Keratinocyte (primary cell): ENCODE measurements around the gene GPN1. TPM values are rescaled to one million over a fixed set of nuclear protein-coding genes. Genes with fewer than 3 reads are reported as not detected.

ENCODE experiments used
- DNase-seq: peaks from one replicate; pipeline ENCODE4 v3.0.0-alpha.2; 2011; ENCODE audit warnings: low read depth, missing footprints, low spot score
- FAIRE-seq: peaks from 2 replicates; lab custom pipeline; 2011; peaks lifted over from hg19 to GRCh38; lab: Jason Lieb, UNC
- H2AFZ ChIP-seq: 2 replicates; pipeline ENCODE4 v1.6.0; 2012; ENCODE audit warnings: low read length, control low read depth, inconsistent platforms; ENCODE audit not compliant: control insufficient read depth
- H3K27ac ChIP-seq: 2 replicates; pipeline ENCODE4 v1.5.1; 2011; ENCODE audit warnings: low read length; ENCODE audit not compliant: control insufficient read depth, insufficient read depth
- H3K27me3 ChIP-seq: 3 replicates; pipeline ENCODE4 v1.6.0; 2011; ENCODE audit warnings: low read length; ENCODE audit not compliant: control insufficient read depth, insufficient read depth; ENCODE audit errors: extremely low read depth
- H3K36me3 ChIP-seq, 2 experiments: 2 replicates in 1 of 2; 3 replicates in 1 of 2; pipeline ENCODE4 v1.5.1; 2011; ENCODE audit warnings: low read length in 2 of 2, mild to moderate bottlenecking in 1 of 2; ENCODE audit not compliant: control insufficient read depth in 2 of 2, insufficient read depth in 2 of 2; ENCODE audit errors: extremely low read depth in 1 of 2
- H3K4me1 ChIP-seq: 3 replicates; pipeline ENCODE4 v1.5.1; 2011; ENCODE audit warnings: low read length; ENCODE audit not compliant: control insufficient read depth, insufficient read depth; ENCODE audit errors: extremely low read depth
- H3K4me2 ChIP-seq: 3 replicates; pipeline ENCODE4 v1.6.0; 2011; ENCODE audit warnings: low read depth, low read length; ENCODE audit not compliant: control insufficient read depth, insufficient read depth; ENCODE audit errors: extremely low read depth
- H3K4me3 ChIP-seq, 3 experiments: fragments of 200-600 bp in 1 of 3; sonication (generic) in 1 of 3; 2 replicates in 2 of 3; 3 replicates in 1 of 3; pipeline ENCODE4 v1.5.1; 2011 to 2016; ENCODE audit warnings: low read length in 3 of 3, mild to moderate bottlenecking in 3 of 3, control low read depth in 2 of 3, inconsistent platforms in 1 of 3, low read depth in 1 of 3, mixed read lengths in 1 of 3, mixed run types in 1 of 3, moderate library complexity in 1 of 3; ENCODE audit not compliant: control insufficient read depth in 2 of 3, insufficient read depth in 2 of 3; ENCODE audit errors: extremely low read depth in 1 of 3
- H3K79me2 ChIP-seq: 2 replicates; pipeline ENCODE4 v1.6.0; 2012; ENCODE audit warnings: low read length; ENCODE audit not compliant: control insufficient read depth, insufficient read depth
- H3K9ac ChIP-seq: 3 replicates; pipeline ENCODE4 v1.6.0; 2011; ENCODE audit warnings: low read length; ENCODE audit not compliant: control insufficient read depth, insufficient read depth; ENCODE audit errors: extremely low read depth
- H3K9me1 ChIP-seq: 3 replicates; pipeline ENCODE4 v1.6.0; 2011; ENCODE audit warnings: low read length; ENCODE audit not compliant: control insufficient read depth, insufficient read depth; ENCODE audit errors: extremely low read depth
- H3K9me3 ChIP-seq: 2 replicates; pipeline ENCODE4 v1.5.1; 2012; ENCODE audit warnings: low read depth, low read length; ENCODE audit not compliant: control insufficient read depth
- H4K20me1 ChIP-seq: 3 replicates; pipeline ENCODE4 v1.6.0; 2011; ENCODE audit warnings: low read length; ENCODE audit not compliant: control insufficient read depth, insufficient read depth; ENCODE audit errors: extremely low read depth
- EZH2 ChIP-seq: IDR thresholded peaks from one replicate; pipeline ENCODE4 v1.6.1; 2012; ENCODE audit warnings: inconsistent platforms, mild to moderate bottlenecking, low read length, moderate library complexity
- dilution Hi-C: fragments of 300-500 bp; cut with MboI; formaldehyde crosslinking; loops from one replicate; pipeline ENCODE4 v1.7.0; 2020; ENCODE audit warnings: low sequenced_read_pairs; ENCODE audit not compliant: extremely low pct_ligation_motif_present
- polyA plus RNA-seq, 5 experiments: library from polyadenylated mRNA; depleted of rRNA in 3 of 5; stranded (reverse) in 3 of 5; stranded (forward) in 1 of 5; unstranded in 1 of 5; fragments of >200 nt; gene quantifications; 1 replicate in 1 of 5; 2 replicates in 3 of 5; 3 replicates in 1 of 5; pipeline versions ENCODE4 v1.2.1 to v1.2.3, GENCODE V29; 2011 to 2012; ENCODE audit warnings: missing spikeins in 2 of 5, low read depth in 1 of 5, low replicate concordance in 1 of 5
- small RNA-seq, 3 experiments: library from RNA; depleted of rRNA; stranded (forward); fragments of <200 nt; gene quantifications; one replicate each; pipeline ENCODE3, GENCODE V24; 2012; ENCODE audit warnings: low read depth in 3 of 3, low replicate concordance in 1 of 3; ENCODE audit not compliant: insufficient read length in 3 of 3
- TF ChIP-seq, protein P1 (sequence below), 3 experiments: IDR thresholded peaks in 1 of 3; conservative IDR thresholded peaks in 1 of 3; optimal IDR thresholded peaks in 1 of 3; 2 replicates in 2 of 3; 3 replicates in 1 of 3; pipeline versions ENCODE3 to v1.5.1; 2011; ENCODE audit warnings: low read length in 3 of 3, mild to moderate bottlenecking in 3 of 3, moderate library complexity in 2 of 3, control low read depth in 1 of 3, inconsistent platforms in 1 of 3; ENCODE audit not compliant: insufficient read depth in 2 of 3; ENCODE audit errors: extremely low read depth in 1 of 3

Gene GPN1
- polyA plus RNA-seq, 1 donor (not counting 4 experiments of a cell fraction or from before 2014, with no cell fraction given) = 103 TPM

DNA sequence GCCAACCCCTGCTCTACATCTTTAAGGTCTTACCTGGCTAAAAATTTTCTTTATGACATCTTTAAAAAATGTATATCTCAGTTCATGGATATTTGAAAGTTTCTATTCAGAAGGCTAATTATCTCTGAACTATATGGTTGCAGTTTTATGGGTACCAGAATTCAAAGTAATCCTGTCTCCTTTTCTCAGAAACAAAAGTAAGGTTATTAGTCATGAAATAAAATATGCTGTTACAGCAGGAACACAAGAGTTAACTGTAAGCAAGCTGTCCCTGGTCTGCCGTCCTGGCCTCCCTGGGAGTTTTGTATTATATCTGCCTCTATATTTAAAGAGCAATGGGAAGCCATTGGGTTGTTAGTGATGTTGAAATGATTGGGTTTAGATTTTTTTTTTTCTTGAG, 68.8 kb downstream of the GPN1 start:
- TF ChIP-seq, protein P1, sequence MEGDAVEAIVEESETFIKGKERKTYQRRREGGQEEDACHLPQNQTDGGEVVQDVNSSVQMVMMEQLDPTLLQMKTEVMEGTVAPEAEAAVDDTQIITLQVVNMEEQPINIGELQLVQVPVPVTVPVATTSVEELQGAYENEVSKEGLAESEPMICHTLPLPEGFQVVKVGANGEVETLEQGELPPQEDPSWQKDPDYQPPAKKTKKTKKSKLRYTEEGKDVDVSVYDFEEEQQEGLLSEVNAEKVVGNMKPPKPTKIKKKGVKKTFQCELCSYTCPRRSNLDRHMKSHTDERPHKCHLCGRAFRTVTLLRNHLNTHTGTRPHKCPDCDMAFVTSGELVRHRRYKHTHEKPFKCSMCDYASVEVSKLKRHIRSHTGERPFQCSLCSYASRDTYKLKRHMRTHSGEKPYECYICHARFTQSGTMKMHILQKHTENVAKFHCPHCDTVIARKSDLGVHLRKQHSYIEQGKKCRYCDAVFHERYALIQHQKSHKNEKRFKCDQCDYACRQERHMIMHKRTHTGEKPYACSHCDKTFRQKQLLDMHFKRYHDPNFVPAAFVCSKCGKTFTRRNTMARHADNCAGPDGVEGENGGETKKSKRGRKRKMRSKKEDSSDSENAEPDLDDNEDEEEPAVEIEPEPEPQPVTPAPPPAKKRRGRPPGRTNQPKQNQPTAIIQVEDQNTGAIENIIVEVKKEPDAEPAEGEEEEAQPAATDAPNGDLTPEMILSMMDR (optimal IDR thresholded peaks at IDR 0.05 in 1 of 3, IDR thresholded peaks at IDR 0.05 in 1 of 3, conservative IDR thresholded peaks at IDR 0.05 in 1 of 3; ENCODE audit: extremely low read depth in 1 of 3, insufficient read depth in 2 of 3, low read length in 3 of 3) = no peak
- TF ChIP-seq EZH2 = no peak
- Histone ChIP-seq H3K9me1 (no peaks in the 10 kb centered on the region), H3K9ac (no peak overlapping the region), H3K4me2 (no peak overlapping the region), H3K4me1 (no peaks in the 10 kb centered on the region), H3K27ac (no peak overlapping the region), H3K27me3 (no peaks in the 10 kb centered on the region), H3K36me3 (peaks cover 0 to 6% of the 10 kb centered on the region in 2 experiments), H2AFZ (no peak overlapping the region), H3K4me3 (no peak overlapping the region), H3K9me3 (no peaks in the 10 kb centered on the region), H4K20me1 (no peaks in the 10 kb centered on the region), H3K79me2 (no peaks in the 10 kb centered on the region)
- dilution Hi-C loops = no loop called here
- FAIRE-seq (no peak), DNase-seq (no peak)

Small RNA genes lying within 50 kb of the gene (small RNA-seq; reads per million reads assigned to genes)
- 0 reads per million in 3 experiments for gene RF00340

Other genes starting within 250 kb of the GPN1 start
- 8.8 to 14.3 TPM (median 8.9 TPM) in 3 replicates for gene ZNF513, start 248.3 kb upstream of the GPN1 start, polyA plus RNA-seq
- gene PPM1G, start 219.5 kb upstream of the GPN1 start, polyA plus RNA-seq = 31.8 to 86.8 TPM (median 55.5 TPM) in 3 replicates
- gene NRBP1, start 200.4 kb upstream of the GPN1 start, polyA plus RNA-seq = 144 to 157 TPM (median 148 TPM) in 3 replicates
- 8.6 to 22.9 TPM (median 14.7 TPM) in 3 replicates for gene KRTCAP3, start 186.7 kb upstream of the GPN1 start, polyA plus RNA-seq
- 10.4 to 14.4 TPM (median 12.7 TPM) in 3 replicates for gene IFT172, start 139.3 kb upstream of the GPN1 start, polyA plus RNA-seq
- gene FNDC4, start 133.8 kb upstream of the GPN1 start, polyA plus RNA-seq = 6.3 to 13.0 TPM (median 9.9 TPM) in 3 replicates
- gene GCKR, start 132.2 kb upstream of the GPN1 start, polyA plus RNA-seq = 0.18 to 0.30 TPM (median 0.27 TPM) in 3 replicates
- gene ZNF512, start 46.0 kb upstream of the GPN1 start, polyA plus RNA-seq = 10.3 to 16.6 TPM (median 11.0 TPM) in 3 replicates
- 0.86 to 1.1 TPM (median 1.1 TPM) in 3 replicates for gene CCDC121, start within 50 bp of the GPN1 start, polyA plus RNA-seq
- gene SUPT7L, start 34.6 kb downstream of the GPN1 start, polyA plus RNA-seq = 30.4 to 39.8 TPM (median 38.5 TPM) in 3 replicates
- 10.3 to 17.0 TPM (median 13.5 TPM) in 3 replicates for gene SLC4A1AP, start 34.8 kb downstream of the GPN1 start, polyA plus RNA-seq
- gene MRPL33, start 142.7 kb downstream of the GPN1 start, polyA plus RNA-seq = 51.9 to 110 TPM (median 94.4 TPM) in 3 replicates